ENCODE results near the gene GAP43. TPM values are rescaled to one million over a fixed set of nuclear protein-coding genes. Genes with fewer than 3 reads are reported as not detected.

GAP43 gene
- total and polyA plus RNA-seq, 2 of the 13 experiments (the other 11 are each of a cell fraction or from before 2014, with no cell fraction given) = not detected

GRCh38 chr3:115658337-115659181 is 35.2 kb downstream of the GAP43 start (continued):
- TF ChIP-seq ZBTB43 (CRISPR knock-in tag; conservative IDR thresholded peaks at IDR 0.05) (no peak), CC2D1A (CRISPR knock-in tag; IDR thresholded peaks at IDR 0.05) (no peak), ZNF781 (CRISPR knock-in tag; IDR thresholded peaks at IDR 0.05; ENCODE audit: borderline replicate concordance, not compliant biosample characterization) (peak; percentile 40), ELF1 (CRISPR knock-in tag; IDR thresholded peaks at IDR 0.05) (peak; percentile 63; the same call in 1 of the 2 replicates), ZFY (CRISPR knock-in tag; IDR thresholded peaks at IDR 0.05) (peak; percentile 55), RFXANK (CRISPR knock-in tag; IDR thresholded peaks at IDR 0.05) (no peak), ZNF235 (CRISPR knock-in tag; IDR thresholded peaks at IDR 0.05; ENCODE audit: borderline replicate concordance) (no peak), ZFP90 (CRISPR knock-in tag; IDR thresholded peaks at IDR 0.05; ENCODE audit: borderline replicate concordance) (0 out of 2 replicates have a peak, but pooled peaks have one; percentile 30), MYPOP (CRISPR knock-in tag; IDR thresholded peaks at IDR 0.05) (0 out of 2 replicates have a peak, but pooled peaks have one; percentile 19), ZFX (CRISPR knock-in tag; IDR thresholded peaks at IDR 0.05; ENCODE audit: low read depth) (peak; percentile 46), IRX3 (CRISPR knock-in tag; IDR thresholded peaks at IDR 0.05; ENCODE audit: borderline replicate concordance, low read depth) (no peak), ATF7-NPFF (CRISPR knock-in tag; IDR thresholded peaks at IDR 0.05; ENCODE audit: low read depth) (0 out of 2 replicates have a peak, but pooled peaks have one; percentile 63), ASH2L (IDR thresholded peaks at IDR 0.05; ENCODE audit: insufficient read length, low read depth, low read length) (peak; percentile 49), ZNF512B (CRISPR knock-in tag; IDR thresholded peaks at IDR 0.05; ENCODE audit: borderline replicate concordance) (no peak), KDM2A (CRISPR knock-in tag; IDR thresholded peaks at IDR 0.05; ENCODE audit: borderline replicate concordance, low read depth) (peak; percentile 92), KAT2B (IDR thresholded peaks at IDR 0.05; ENCODE audit: borderline replicate concordance, low read depth, low read length) (no peak), ZGPAT (CRISPR knock-in tag; IDR thresholded peaks at IDR 0.05) (peak; percentile 28; the same call in 1 of the 2 replicates), ZUFSP (CRISPR knock-in tag; IDR thresholded peaks at IDR 0.05; ENCODE audit: borderline replicate concordance) (no peak), SMAD9 (CRISPR knock-in tag; IDR thresholded peaks at IDR 0.05) (no peak)
